Measurements from ENCODE around the gene TIPIN. TPM values are rescaled to one million over a fixed set of nuclear protein-coding genes. Genes with fewer than 3 reads are reported as not detected.

TIPIN gene
- total and polyA plus RNA-seq, 2 of the 8 experiments (the other 6 are each of a cell fraction or from before 2014, with no cell fraction given), result 8.5 to 24.7 TPM

DNA sequence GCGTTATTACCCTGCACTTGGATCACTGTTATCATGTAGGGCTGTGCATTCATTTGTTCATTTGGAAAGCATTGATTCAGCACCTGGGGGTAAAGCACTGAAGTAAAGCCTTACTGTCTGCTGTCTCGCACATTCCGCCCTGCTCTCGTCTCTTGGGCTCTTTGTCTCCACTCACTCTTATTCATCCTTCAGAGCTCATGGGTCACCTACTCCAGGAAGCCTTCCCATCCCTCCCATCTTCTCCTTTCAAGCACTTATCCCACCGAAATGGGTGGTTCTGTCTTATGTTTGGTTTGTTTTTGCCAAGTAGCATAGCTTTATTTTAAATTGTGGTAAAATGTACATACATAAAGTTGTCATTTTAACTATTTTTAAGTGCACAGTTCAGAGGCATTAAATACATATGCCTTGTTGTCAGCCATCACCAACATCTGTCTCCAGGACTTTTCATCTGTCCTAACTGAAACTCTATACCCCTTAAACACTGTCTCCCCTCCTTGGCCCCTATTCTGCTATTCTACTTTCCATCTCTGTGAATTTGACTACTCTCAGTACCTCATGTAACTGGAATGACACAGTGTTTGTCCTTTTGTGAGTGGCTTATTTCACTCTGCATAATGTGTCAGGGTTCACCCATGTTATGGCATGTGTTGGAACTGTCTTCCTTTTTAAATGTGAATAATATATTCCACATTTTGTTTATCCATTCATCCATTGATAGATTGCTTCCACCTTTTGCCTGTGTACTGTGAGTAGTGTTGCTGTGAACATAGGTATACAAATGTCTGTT is 53.8 kb downstream of the TIPIN start:
- FAIRE-seq (no peak), DNase-seq (ENCODE audit: low read depth in 1 of 2, low spot score in 2 of 2) (no peak)
- no peaks in the 10 kb centered on the region; the same call in 1 of the 2 replicates for H3K79me1 ChIP-seq (ENCODE audit: low read depth, low read length)
- H3K27me3 ChIP-seq (replicated peaks in 1 of 4; ENCODE audit: control insufficient read depth in 3 of 4, extremely low read depth in 1 of 4, insufficient read depth in 3 of 4, low read length in 3 of 4), result no peaks in the 10 kb centered on the region
- no peak overlapping the region for H2AFZ ChIP-seq (ENCODE audit: low read length)
- H3K4me1 ChIP-seq (replicated peaks in 1 of 4; ENCODE audit: control insufficient read depth in 3 of 4, insufficient read depth in 4 of 4, low read length in 3 of 4), result peaks cover 0 to 2% (median 0%) of the 10 kb centered on the region in 4 experiments; a peak in 2 of 7 replicates
- no peak overlapping the region for H2BK5ac ChIP-seq (ENCODE audit: low read depth, low read length)
- no peak overlapping the region for H3K4me2 ChIP-seq (ENCODE audit: insufficient read depth in 1 of 2, low read depth in 2 of 2, low read length in 2 of 2)
- CTCF ChIA-PET (ENCODE audit: partially characterized antibody), result interaction anchor here (0.9 kb wide), 1 partner anchor 15 kb away, joined by 4 read pairs; no protein-coding TSS in a partner anchor
- no peak overlapping the region for H2BK12ac ChIP-seq (ENCODE audit: low read depth, low read length)
- no peak overlapping the region for H3K14ac ChIP-seq (ENCODE audit: insufficient read length)
- no peak overlapping the region for H3K23ac ChIP-seq (ENCODE audit: insufficient read length)
- H2BK15ac ChIP-seq (ENCODE audit: low read length), result no peak overlapping the region
- H3K56ac ChIP-seq (replicated peaks; ENCODE audit: insufficient read length, low read depth, low read length), result no peak overlapping the region
- no peaks in the 10 kb centered on the region for H3K79me2 ChIP-seq (ENCODE audit: control insufficient read depth in 1 of 2, insufficient read depth in 2 of 2, low read length in 2 of 2)
- H4K20me1 ChIP-seq (replicated peaks in 1 of 2; ENCODE audit: control insufficient read depth in 1 of 2, insufficient read depth in 2 of 2, low read length in 2 of 2), result peaks cover 0 to 2% of the 10 kb centered on the region in 2 experiments
- H3K9me3 ChIP-seq (ENCODE audit: insufficient read depth in 2 of 2, low read depth in 1 of 2, low read length in 1 of 2), result no peaks in the 10 kb centered on the region
- no peaks in the 10 kb centered on the region for H3K36me3 ChIP-seq (ENCODE audit: control insufficient read depth in 2 of 4, insufficient read depth in 4 of 4, low read length in 3 of 4)
- H3K23me2 ChIP-seq (ENCODE audit: low read depth, low read length), result no peaks in the 10 kb centered on the region
- no peak overlapping the region for H2BK120ac ChIP-seq (replicated peaks; ENCODE audit: low read depth, low read length)
- H4K8ac ChIP-seq (ENCODE audit: extremely low read depth, insufficient read depth, low read length), result no peak overlapping the region
- H3K27ac ChIP-seq (ENCODE audit: low read depth, low read length), result no peak overlapping the region
- 88% methylated on average over 5 of the region's 5 CpGs; no CpG with 5 or more reads in 1 of the 2 experiments for WGBS, 2 experiments (ENCODE audit: extremely low coverage in 1 of 2, insufficient coverage in 1 of 2, insufficient read length in 1 of 2, insufficient replicate concordance in 2 of 2, low coverage in 1 of 2, low lambda C conversion rate in 2 of 2, missing lambda C conversion rate in 1 of 2)
- no peak overlapping the region for H3K18ac ChIP-seq (ENCODE audit: extremely low read depth, low read length)
- no peak overlapping the region for H3K4me3 ChIP-seq (ENCODE audit: extremely low read depth in 1 of 4, insufficient read depth in 2 of 4, low read depth in 3 of 4, low read length in 4 of 4)
- no peak overlapping the region for H2AK5ac ChIP-seq (ENCODE audit: low read depth, low read length)
- H4K5ac ChIP-seq (ENCODE audit: insufficient read length, low read depth, low read length), result no peak overlapping the region
- H2BK20ac ChIP-seq (ENCODE audit: low read length), result no peak overlapping the region
- no peak overlapping the region for H4K91ac ChIP-seq (replicated peaks; ENCODE audit: insufficient read length, low read length)
- no peak overlapping the region for H3K9ac ChIP-seq (replicated peaks in 1 of 4; ENCODE audit: extremely low read depth in 1 of 4, low read depth in 3 of 4, low read length in 3 of 4)
- POLR2A ChIA-PET (ENCODE audit: partially characterized antibody), result interaction anchor here (0.9 to 1.2 kb wide), 3 partner anchors 9 to 202 kb away, joined by 3 to 6 read pairs (median 3); partner anchors contain the start of genes RPL4 and ZWILCH
- no peak overlapping the region for H3K4ac ChIP-seq (replicated peaks; ENCODE audit: insufficient read length, low read depth, low read length)
- TF ChIP-seq CBX5 (IDR thresholded peaks at IDR 0.05; ENCODE audit: low read depth, low read length) (no peak), HDAC2 (IDR thresholded peaks at IDR 0.05; ENCODE audit: borderline replicate concordance in 1 of 2, low read depth in 2 of 2, low read length in 2 of 2) (no peak), EZH2 (IDR thresholded peaks at IDR 0.05; ENCODE audit: low read depth, low read length, severe bottlenecking) (no peak), MAFK (IDR thresholded peaks at IDR 0.05; ENCODE audit: low read depth, low read length) (no peak), RNF2 (IDR thresholded peaks at IDR 0.05; ENCODE audit: borderline replicate concordance, low read depth, low read length, missing control alignments, poor library complexity, severe bottlenecking) (no peak), JUND (IDR thresholded peaks at IDR 0.05; ENCODE audit: low read length) (no peak), TCF12 (IDR thresholded peaks at IDR 0.05; ENCODE audit: low read depth, low read length) (no peak), SUZ12 (IDR thresholded peaks at IDR 0.05; ENCODE audit: low read length) (no peak), SRF (IDR thresholded peaks at IDR 0.05; ENCODE audit: low read depth, low read length) (no peak)
- TF ChIP-seq, protein P1, sequence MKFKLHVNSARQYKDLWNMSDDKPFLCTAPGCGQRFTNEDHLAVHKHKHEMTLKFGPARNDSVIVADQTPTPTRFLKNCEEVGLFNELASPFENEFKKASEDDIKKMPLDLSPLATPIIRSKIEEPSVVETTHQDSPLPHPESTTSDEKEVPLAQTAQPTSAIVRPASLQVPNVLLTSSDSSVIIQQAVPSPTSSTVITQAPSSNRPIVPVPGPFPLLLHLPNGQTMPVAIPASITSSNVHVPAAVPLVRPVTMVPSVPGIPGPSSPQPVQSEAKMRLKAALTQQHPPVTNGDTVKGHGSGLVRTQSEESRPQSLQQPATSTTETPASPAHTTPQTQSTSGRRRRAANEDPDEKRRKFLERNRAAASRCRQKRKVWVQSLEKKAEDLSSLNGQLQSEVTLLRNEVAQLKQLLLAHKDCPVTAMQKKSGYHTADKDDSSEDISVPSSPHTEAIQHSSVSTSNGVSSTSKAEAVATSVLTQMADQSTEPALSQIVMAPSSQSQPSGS (IDR thresholded peaks at IDR 0.05; ENCODE audit: low read length), result no peak
